ENCODE measurements around the gene ABCA2.

- TF ChIP-seq CTCF (IDR thresholded peaks at IDR 0.05) (no peak), POLR2A (IDR thresholded peaks at IDR 0.05) (no peak)
Measured at GRCh38 chr9:136982232-136983051, 45.6 kb downstream of the ABCA2 start, which contains the start of gene LCNL1.
